ENCODE results near the gene OR10G6.
"Not testable (repeated sequence)": the region's sequence is repeated elsewhere in the genome, so short reads cannot be mapped to it uniquely, and the experiment has no call there.

The OR10G6 gene, protein sequence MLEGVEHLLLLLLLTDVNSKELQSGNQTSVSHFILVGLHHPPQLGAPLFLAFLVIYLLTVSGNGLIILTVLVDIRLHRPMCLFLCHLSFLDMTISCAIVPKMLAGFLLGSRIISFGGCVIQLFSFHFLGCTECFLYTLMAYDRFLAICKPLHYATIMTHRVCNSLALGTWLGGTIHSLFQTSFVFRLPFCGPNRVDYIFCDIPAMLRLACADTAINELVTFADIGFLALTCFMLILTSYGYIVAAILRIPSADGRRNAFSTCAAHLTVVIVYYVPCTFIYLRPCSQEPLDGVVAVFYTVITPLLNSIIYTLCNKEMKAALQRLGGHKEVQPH

DNA sequence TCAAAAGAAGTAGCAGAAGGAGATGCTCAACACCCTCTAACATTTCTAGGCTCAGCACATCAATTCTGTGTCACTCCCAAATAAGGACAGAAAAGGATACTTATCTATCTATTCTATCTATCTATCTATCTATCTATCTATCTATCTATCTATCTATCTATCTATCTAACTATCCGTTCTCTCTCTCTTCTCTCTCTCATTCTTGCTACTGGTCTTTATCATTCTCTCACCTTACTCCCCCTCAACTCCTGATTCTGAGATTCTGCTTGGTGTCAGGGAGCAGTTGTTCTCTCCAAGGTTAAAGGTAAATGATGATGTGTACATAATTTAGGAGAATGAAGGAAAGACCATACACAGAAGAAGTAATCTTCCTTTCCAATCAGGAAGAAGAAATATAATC is at the start of gene OR10G6:
Gene OR10G6 (minus strand): TSS at position 43 of the 400 bp plus-strand sequence. CDS start 0 bp downstream, at position 43.
- TF ChIP-seq, protein P1, sequence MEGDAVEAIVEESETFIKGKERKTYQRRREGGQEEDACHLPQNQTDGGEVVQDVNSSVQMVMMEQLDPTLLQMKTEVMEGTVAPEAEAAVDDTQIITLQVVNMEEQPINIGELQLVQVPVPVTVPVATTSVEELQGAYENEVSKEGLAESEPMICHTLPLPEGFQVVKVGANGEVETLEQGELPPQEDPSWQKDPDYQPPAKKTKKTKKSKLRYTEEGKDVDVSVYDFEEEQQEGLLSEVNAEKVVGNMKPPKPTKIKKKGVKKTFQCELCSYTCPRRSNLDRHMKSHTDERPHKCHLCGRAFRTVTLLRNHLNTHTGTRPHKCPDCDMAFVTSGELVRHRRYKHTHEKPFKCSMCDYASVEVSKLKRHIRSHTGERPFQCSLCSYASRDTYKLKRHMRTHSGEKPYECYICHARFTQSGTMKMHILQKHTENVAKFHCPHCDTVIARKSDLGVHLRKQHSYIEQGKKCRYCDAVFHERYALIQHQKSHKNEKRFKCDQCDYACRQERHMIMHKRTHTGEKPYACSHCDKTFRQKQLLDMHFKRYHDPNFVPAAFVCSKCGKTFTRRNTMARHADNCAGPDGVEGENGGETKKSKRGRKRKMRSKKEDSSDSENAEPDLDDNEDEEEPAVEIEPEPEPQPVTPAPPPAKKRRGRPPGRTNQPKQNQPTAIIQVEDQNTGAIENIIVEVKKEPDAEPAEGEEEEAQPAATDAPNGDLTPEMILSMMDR (IDR thresholded peaks at IDR 0.05; ENCODE audit: low read length, missing control alignments): no peak
- no peak within 1 kb of the TSS for H3K4me3 ChIP-seq (replicated peaks; ENCODE audit: low read depth, low read length)
- no peak for DNase-seq (ENCODE audit: low read depth)

DNA sequence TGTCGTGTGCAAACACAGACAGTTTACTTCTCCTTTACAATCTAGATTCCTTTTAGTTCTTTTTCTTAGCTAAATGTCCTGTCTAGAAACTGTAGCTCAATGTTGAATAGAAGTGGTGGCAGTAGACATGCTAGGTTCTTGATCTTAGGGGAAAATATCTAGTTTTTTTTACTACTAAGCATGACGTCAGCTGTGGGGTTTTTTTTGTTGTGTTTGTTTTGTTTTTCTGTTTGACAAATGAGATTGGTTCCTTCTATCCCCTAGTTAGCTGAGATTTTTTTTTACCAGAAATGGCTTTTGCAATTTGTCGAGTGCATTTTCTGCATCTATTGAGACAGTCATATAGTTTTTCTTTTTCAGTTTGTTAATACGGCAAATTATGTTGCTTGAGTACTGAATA is 48.5 kb upstream of the OR10G6 start:
- no peak overlapping the region for H3K4me3 ChIP-seq (replicated peaks; ENCODE audit: low read depth, low read length)
- TF ChIP-seq, protein P1 (IDR thresholded peaks at IDR 0.05; ENCODE audit: low read length, missing control alignments): no peak
- DNase-seq (ENCODE audit: low read depth): no peak

DNA sequence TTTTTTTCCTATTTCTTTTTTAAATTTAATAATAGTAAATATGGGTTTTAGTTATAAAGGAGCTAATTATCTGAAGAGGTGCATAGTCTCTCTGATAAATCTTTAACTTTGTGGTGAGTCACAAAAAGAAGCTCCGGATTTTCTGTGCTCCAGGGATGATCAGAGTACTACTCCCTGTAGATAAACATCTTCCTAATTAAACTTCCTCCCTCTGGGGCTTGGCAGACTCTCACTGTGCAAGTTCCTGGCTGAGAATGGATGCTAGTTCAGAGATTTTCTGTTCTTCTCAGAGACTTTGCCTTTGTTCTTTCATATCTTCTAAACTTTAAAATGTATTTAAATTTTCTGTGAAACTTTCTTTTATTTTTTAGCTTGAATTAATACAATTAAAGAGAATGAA is 46.3 kb upstream of the OR10G6 start, which contains the start of gene OR10G7:
Gene OR10G7 (minus strand): TSS at position 72 of the 400 bp plus-strand sequence. CDS start 2,324 bp downstream, outside the sequence.
- TF ChIP-seq, protein P1 (IDR thresholded peaks at IDR 0.05; ENCODE audit: low read length, missing control alignments): no peak
- H3K4me3 ChIP-seq (replicated peaks; ENCODE audit: low read depth, low read length): no peak within 1 kb of the TSS
- DNase-seq (ENCODE audit: low read depth): no peak

DNA sequence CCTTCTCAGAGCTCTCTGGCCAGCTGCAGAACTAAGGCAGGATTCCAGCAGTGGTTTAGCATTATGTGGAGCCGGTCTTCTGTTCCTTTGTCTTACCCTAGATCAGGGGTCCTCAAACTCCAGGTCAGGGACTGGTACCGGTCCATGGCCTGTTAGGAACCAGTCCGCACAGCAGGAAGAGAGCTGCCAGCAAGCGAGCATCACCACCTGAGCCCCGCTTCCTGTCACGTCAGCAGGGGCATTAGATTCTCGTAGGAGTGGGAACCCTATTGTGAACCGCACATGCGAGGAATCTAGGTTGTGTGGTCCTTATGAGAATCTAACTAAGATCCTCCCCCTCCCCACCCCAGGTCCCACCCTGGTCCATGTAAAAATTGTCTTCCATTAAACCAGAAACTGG is 44.6 kb upstream of the OR10G6 start:
- DNase-seq (ENCODE audit: low read depth): no peak
- TF ChIP-seq, protein P1 (IDR thresholded peaks at IDR 0.05; ENCODE audit: low read length, missing control alignments): no peak
- no peak overlapping the region for H3K4me3 ChIP-seq (replicated peaks; ENCODE audit: low read depth, low read length)

DNA sequence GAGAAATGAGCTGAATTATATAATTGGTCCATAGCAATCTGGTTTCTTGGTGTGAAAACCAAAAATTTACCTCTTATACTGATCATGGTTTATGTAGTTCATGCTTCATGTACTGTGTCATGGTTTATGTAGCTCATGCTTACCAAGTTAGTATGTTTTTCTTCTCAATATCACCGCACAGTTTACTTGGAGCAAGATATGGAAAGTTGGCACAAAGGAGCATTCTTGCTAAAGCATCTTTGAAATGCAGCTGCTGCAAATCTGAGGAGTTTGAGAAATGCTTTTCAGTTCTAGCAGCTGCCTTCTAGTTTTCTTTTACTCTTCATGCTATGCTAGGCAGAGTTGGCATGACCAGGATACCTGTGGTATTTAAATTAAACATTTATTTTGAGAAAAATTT is 41.7 kb upstream of the OR10G6 start:
- DNase-seq (ENCODE audit: low read depth): peak; percentile 3
- TF ChIP-seq, protein P1 (IDR thresholded peaks at IDR 0.05; ENCODE audit: low read length, missing control alignments): no peak

DNA sequence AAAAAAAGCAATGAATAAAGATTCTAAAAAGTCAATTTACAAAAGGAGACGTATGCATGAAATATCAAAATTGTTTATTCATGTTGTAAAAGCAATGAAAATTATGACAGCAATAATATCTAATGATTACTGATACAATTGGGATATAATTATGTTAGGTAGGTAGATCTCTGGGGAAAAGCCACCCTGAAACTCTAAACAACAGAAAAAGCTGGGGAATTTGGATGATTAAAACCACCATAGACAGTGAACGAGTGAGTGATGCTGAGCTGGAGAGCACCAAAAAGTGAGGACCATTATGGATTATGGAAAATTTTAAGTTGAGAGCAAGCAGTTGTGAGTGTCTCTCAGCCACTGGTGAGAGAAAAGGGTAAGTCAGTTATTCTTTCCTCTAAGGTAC is 31.5 kb upstream of the OR10G6 start, which contains the start of gene OR10G8:
Gene OR10G8 (plus strand): TSS at position 301 of the 400 bp plus-strand sequence. CDS start 2,825 bp downstream, outside the sequence.
- no peak within 1 kb of the TSS for H3K4me3 ChIP-seq (replicated peaks; ENCODE audit: low read depth, low read length)
- TF ChIP-seq, protein P1 (IDR thresholded peaks at IDR 0.05; ENCODE audit: low read length, missing control alignments): no peak
- no peak for DNase-seq (ENCODE audit: low read depth)

More for the DNA sequence above, 41.7 kb upstream of the OR10G6 start:
- no peak overlapping the region for H3K4me3 ChIP-seq (replicated peaks; ENCODE audit: low read depth, low read length)

DNA sequence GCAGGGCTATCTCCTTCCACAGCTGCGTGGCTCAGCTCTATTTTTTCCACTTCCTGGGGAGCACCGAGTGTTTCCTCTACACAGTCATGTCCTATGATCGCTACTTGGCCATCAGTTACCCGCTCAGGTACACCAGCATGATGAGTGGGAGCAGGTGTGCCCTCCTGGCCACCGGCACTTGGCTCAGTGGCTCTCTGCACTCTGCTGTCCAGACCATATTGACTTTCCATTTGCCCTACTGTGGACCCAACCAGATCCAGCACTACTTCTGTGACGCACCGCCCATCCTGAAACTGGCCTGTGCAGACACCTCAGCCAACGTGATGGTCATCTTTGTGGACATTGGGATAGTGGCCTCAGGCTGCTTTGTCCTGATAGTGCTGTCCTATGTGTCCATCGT is 20.9 kb upstream of the OR10G6 start:
- not testable (repeated sequence) for DNase-seq (ENCODE audit: low read depth); H3K4me3 ChIP-seq (replicated peaks; ENCODE audit: low read depth, low read length)

Measured in fibroblast of pulmonary artery (primary cell).